HL-60 (cell line): ENCODE results near the gene CMIP.

Experiments
- DNase-seq, 2 experiments: peaks; one replicate each; pipeline ENCODE4 v3.0.0-alpha.2; 2010 to 2020; ENCODE audit warnings: low read depth in 1 of 2, low spot score in 1 of 2
- H3K27ac ChIP-seq: fragments of 250-450 bp; sonication (Bioruptor Pico); replicated peaks from 2 replicates; pipeline ENCODE4 v1.5.1; 2020; ENCODE audit warnings: mild to moderate bottlenecking, moderate library complexity
- H3K27me3 ChIP-seq: fragments of 250-450 bp; sonication (Bioruptor Pico); 2 replicates; pipeline ENCODE4 v1.5.1; 2021; ENCODE audit warnings: mild to moderate bottlenecking, moderate library complexity; ENCODE audit not compliant: insufficient read depth, poor library complexity, severe bottlenecking
- H3K4me3 ChIP-seq: replicated peaks from 2 replicates; pipeline ENCODE4 v1.5.1; 2011; ENCODE audit warnings: mild to moderate bottlenecking, control low read depth, low read length; ENCODE audit not compliant: insufficient read depth
- CTCF ChIP-seq: IDR thresholded peaks from one replicate; pipeline ENCODE4 v1.5.1; 2011; ENCODE audit warnings: low read length, control low read depth, inconsistent platforms; ENCODE audit not compliant: insufficient read depth
- GABPA ChIP-seq: IDR thresholded peaks from 2 replicates; pipeline ENCODE4 v1.6.1; 2012; ENCODE audit warnings: low read depth
- POLR2AphosphoS5 ChIP-seq: IDR thresholded peaks from 2 replicates; pipeline ENCODE4 v1.6.1; 2012; ENCODE audit warnings: low read depth
- REST ChIP-seq: IDR thresholded peaks from 2 replicates; pipeline ENCODE4 v1.6.1; 2012; ENCODE audit warnings: low read depth; ENCODE audit not compliant: insufficient replicate concordance
- SPI1 ChIP-seq: IDR thresholded peaks from 2 replicates; pipeline ENCODE4 v1.6.1; 2012; ENCODE audit warnings: low read depth, mild to moderate bottlenecking, borderline replicate concordance

The CMIP gene

DNA sequence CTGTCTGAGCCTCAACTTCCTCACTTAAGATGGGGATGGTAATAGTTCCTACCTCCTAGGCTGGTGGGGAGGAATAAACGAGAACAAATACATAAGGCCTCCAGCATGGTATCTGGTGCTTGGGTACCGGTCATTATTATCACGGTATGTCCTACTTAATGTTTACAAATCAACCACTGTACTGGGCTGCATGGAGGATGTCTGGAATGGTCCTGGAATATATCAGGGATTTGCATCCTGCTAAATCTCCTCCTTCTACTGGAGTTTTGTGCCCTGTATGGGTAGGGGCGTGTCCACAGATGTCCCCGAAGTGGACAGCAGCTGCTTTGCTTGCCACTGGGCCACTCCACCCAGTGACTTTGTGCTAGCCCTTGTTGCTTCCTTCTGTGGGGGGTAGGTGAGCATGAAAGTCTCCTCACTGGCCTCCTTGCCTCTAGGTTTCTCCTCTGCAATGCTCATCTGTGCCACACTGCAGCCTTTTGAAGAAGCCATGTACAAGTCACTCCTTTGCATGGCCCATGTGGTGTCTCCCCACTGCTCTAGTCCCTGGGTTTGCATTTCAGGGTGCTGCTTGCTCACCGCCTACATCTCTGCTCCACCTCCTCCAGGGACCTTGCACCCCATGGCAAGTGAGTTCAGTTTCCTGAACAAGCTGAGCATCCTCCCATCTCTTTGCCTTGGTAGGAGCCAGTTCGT, 2.2 kb upstream of the CMIP start:
- TF ChIP-seq SPI1 (no peak), REST (no peak), POLR2AphosphoS5 (no peak), CTCF (no peak), GABPA (no peak)
- no peak for DNase-seq
- no peak overlapping the region for H3K4me3 ChIP-seq
- H3K27me3 ChIP-seq = no peaks in the 10 kb centered on the region
- H3K27ac ChIP-seq = no peak overlapping the region

GRCh38 chr16:81442916-81443687, 1.5 kb upstream of the CMIP start:
- H3K27ac ChIP-seq = no peak overlapping the region
- no peak overlapping the region for H3K4me3 ChIP-seq
- TF ChIP-seq REST (no peak), GABPA (no peak), SPI1 (no peak), POLR2AphosphoS5 (no peak), CTCF (no peak)
- no peak for DNase-seq
- H3K27me3 ChIP-seq = no peaks in the 10 kb centered on the region

DNA sequence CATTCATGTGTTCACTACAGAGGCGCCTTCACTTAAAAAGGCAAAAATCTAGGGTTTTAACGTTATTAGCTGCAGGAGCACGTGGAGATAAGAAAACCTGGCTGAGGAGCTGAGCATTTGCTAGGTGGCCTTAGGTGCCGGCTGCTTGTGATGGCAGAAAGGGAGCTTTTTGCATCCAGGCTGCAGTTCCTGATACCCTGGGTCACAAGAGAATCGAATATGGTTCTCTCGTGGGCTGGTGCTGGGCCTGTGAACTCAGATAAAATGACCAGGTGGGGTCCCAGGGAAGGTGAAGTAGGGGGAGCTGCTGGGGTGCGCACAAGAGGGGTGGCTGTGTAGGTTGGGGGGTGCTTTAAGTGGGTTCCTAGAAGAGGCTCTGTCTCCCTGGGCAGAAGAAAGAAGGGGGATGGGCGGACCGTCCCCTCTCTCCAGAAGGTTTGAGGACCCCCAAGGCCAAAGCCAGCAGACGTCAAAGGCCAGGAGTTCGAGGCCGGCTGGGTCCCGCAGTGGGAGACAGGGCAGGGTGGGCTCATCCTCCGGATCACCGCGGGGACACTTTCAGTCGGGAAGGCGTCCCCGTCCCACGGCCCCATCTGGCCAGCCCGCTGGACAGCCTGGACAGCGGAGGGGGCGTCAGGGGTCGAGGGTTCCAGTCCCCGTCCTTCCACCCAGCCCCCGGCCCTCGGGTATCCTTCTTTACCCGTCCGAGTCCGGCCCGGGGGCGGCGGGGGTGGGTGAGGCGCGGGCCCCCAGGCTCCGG, 740 bp upstream of the CMIP start:
- peak overlapping the region; percentile 40 for H3K4me3 ChIP-seq
- no peaks in the 10 kb centered on the region for H3K27me3 ChIP-seq
- 0 out of 2 replicates have a peak overlapping the region, but pooled peaks have one; percentile 24 for H3K27ac ChIP-seq
- TF ChIP-seq POLR2AphosphoS5 (no peak), CTCF (no peak), REST (no peak), GABPA (no peak), SPI1 (no peak)
- no peak for DNase-seq
